ENCODE results near the gene ARSK. TPM values are rescaled to one million over a fixed set of nuclear protein-coding genes. Genes with fewer than 3 reads are reported as not detected.

ARSK gene
- total RNA-seq, 1 experiment from 2014 or later: 13.7 TPM

- H3K4me3 ChIP-seq (ENCODE audit: low read depth in 2 of 2, low read length in 2 of 2): peak overlapping the region; percentile 57 to 73
- no peaks in the 10 kb centered on the region for H3K36me3 ChIP-seq (ENCODE audit: control insufficient read depth, insufficient read depth, low read length)
- ATAC-seq (peak; percentile 8), DNase-seq (ENCODE audit: low read depth, low spot score) (no peak)
- BruUV-seq (replicated peaks): no TSS peak
- ChIA-PET CTCF (no interaction called here), POLR2A (no interaction called here)
- H3K27me3 ChIP-seq (ENCODE audit: control insufficient read depth, insufficient read depth, low read length): no peaks in the 10 kb centered on the region
- in situ Hi-C loops (cut with HindIII; ENCODE audit: low pct_unique_long_range_greater_than_20kb, low sequenced_read_pairs) (no loop called here), intact Hi-C loops (cut with micrococcal nuclease; ENCODE audit: unreplicated experiment) (loop anchor here (10.0 kb wide), 1 partner anchor 65 kb away; the partner anchor contains the start of genes ARSK and SKIC3)
- peaks cover 10% of the 10 kb centered on the region for H3K4me1 ChIP-seq (ENCODE audit: control insufficient read depth, insufficient read depth, low read length)
- H3K27ac ChIP-seq (ENCODE audit: low read length): peak overlapping the region; percentile 86
- no peaks in the 10 kb centered on the region for H3K9me3 ChIP-seq (ENCODE audit: control insufficient read depth, insufficient read depth, low read depth, low read length)
- TF ChIP-seq REST (IDR thresholded peaks at IDR 0.05; ENCODE audit: insufficient read depth in 1 of 2, low read depth in 2 of 2, low read length in 1 of 2): no peak
- no peak for TF ChIP-seq POLR2AphosphoS5 (IDR thresholded peaks at IDR 0.05; ENCODE audit: low read depth, low read length)
- TF ChIP-seq, protein P1, sequence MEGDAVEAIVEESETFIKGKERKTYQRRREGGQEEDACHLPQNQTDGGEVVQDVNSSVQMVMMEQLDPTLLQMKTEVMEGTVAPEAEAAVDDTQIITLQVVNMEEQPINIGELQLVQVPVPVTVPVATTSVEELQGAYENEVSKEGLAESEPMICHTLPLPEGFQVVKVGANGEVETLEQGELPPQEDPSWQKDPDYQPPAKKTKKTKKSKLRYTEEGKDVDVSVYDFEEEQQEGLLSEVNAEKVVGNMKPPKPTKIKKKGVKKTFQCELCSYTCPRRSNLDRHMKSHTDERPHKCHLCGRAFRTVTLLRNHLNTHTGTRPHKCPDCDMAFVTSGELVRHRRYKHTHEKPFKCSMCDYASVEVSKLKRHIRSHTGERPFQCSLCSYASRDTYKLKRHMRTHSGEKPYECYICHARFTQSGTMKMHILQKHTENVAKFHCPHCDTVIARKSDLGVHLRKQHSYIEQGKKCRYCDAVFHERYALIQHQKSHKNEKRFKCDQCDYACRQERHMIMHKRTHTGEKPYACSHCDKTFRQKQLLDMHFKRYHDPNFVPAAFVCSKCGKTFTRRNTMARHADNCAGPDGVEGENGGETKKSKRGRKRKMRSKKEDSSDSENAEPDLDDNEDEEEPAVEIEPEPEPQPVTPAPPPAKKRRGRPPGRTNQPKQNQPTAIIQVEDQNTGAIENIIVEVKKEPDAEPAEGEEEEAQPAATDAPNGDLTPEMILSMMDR (IDR thresholded peaks at IDR 0.05): no peak
- no peak for TF ChIP-seq SIN3A (IDR thresholded peaks at IDR 0.05; ENCODE audit: borderline replicate concordance, insufficient read depth, low read depth, low read length)
- no peak for TF ChIP-seq TCF7L2 (IDR thresholded peaks at IDR 0.05; ENCODE audit: low read depth, low read length)
Observed at GRCh38 chr5:95619514-95620029, 64.7 kb downstream of the ARSK start.

- no peaks in the 10 kb centered on the region for H3K9me3 ChIP-seq (ENCODE audit: control insufficient read depth, insufficient read depth, low read depth, low read length)
- H3K4me3 ChIP-seq (ENCODE audit: low read depth in 2 of 2, low read length in 2 of 2): peak within 1 kb of the TSS; percentile 57 to 73
- peak within 1 kb of the TSS; percentile 86 for H3K27ac ChIP-seq (ENCODE audit: low read length)
- H3K4me1 ChIP-seq (ENCODE audit: control insufficient read depth, insufficient read depth, low read length): peaks cover 10% of the 10 kb centered on the region
- no TSS peak for BruUV-seq (replicated peaks)
- intact Hi-C loops (cut with micrococcal nuclease; ENCODE audit: unreplicated experiment) (no loop called here), in situ Hi-C loops (cut with HindIII; ENCODE audit: low pct_unique_long_range_greater_than_20kb, low sequenced_read_pairs) (no loop called here)
- no peaks in the 10 kb centered on the region for H3K36me3 ChIP-seq (ENCODE audit: control insufficient read depth, insufficient read depth, low read length)
- ChIA-PET CTCF (no interaction called here), POLR2A (interaction anchor here (0.6 kb wide), 1 partner anchor 65 kb away, joined by 8 read pairs; the partner anchor contains the start of gene ARSK)
- no peaks in the 10 kb centered on the region for H3K27me3 ChIP-seq (ENCODE audit: control insufficient read depth, insufficient read depth, low read length)
- no peak for DNase-seq (ENCODE audit: low read depth, low spot score)
- TF ChIP-seq POLR2AphosphoS5 (IDR thresholded peaks at IDR 0.05; ENCODE audit: low read depth, low read length) (no peak), REST (IDR thresholded peaks at IDR 0.05; ENCODE audit: insufficient read depth in 1 of 2, low read depth in 2 of 2, low read length in 1 of 2) (no peak)
- TF ChIP-seq, protein P1 (IDR thresholded peaks at IDR 0.05): peak; percentile 41
- peak; percentile 82 for ATAC-seq
Observed at GRCh38 chr5:95620030-95620869, 65.3 kb downstream of the ARSK start, which contains the start of gene GPR150. Gene GPR150 (plus strand): TSS chr5:95620087. CDS start chr5:95620276, 189 bp downstream.

Data from Panc1 (cell line).